Measurements from ENCODE around the gene CCDC74B.
"Not testable (repeated sequence)": the region's sequence is repeated elsewhere in the genome, so short reads cannot be mapped to it uniquely, and the experiment has no call there.

Gene CCDC74B

GRCh38 chr2:130148515-130148914 lies 3.6 kb upstream of the CCDC74B start:
- DNase-seq, result not testable (repeated sequence)

GRCh38 chr2:130143266-130144039 lies 1.5 kb downstream of the CCDC74B start:
- not testable (repeated sequence) for DNase-seq

- DNase-seq, result not testable (repeated sequence)
Observed at GRCh38 chr2:130142396-130143265, 2.3 kb downstream of the CCDC74B start.

GRCh38 chr2:130141645-130142370 lies 3.1 kb downstream of the CCDC74B start:
- not testable (repeated sequence) for DNase-seq

- DNase-seq, result not testable (repeated sequence)
Observed at GRCh38 chr2:130141002-130141401, 3.9 kb downstream of the CCDC74B start.

GRCh38 chr2:130140516-130140915 lies 4.4 kb downstream of the CCDC74B start:
- not testable (repeated sequence) for DNase-seq

- not testable (repeated sequence) for DNase-seq
Observed at GRCh38 chr2:130139331-130140280, 5.3 kb downstream of the CCDC74B start.

- not testable (repeated sequence) for DNase-seq
Observed at GRCh38 chr2:130138841-130139251, 6.1 kb downstream of the CCDC74B start.

GRCh38 chr2:130138326-130138725 lies 6.6 kb downstream of the CCDC74B start:
- DNase-seq, result not testable (repeated sequence)

GRCh38 chr2:130137118-130137517 lies 7.8 kb downstream of the CCDC74B start:
- not testable (repeated sequence) for DNase-seq

GRCh38 chr2:130136546-130136945 lies 8.4 kb downstream of the CCDC74B start:
- DNase-seq, result not testable (repeated sequence)

- no peak for DNase-seq
Observed at GRCh38 chr2:130135692-130136541, 9.0 kb downstream of the CCDC74B start.

- DNase-seq, result not testable (repeated sequence)
Observed at GRCh38 chr2:130129120-130129829, 15.6 kb downstream of the CCDC74B start, which contains the start of gene POTEF. TSS of gene POTEF (minus strand) at chr2:130129222. CDS start at chr2:130120515, 8,707 bp downstream.

GRCh38 chr2:130128464-130128863 lies 16.4 kb downstream of the CCDC74B start:
- DNase-seq, result not testable (repeated sequence)

GRCh38 chr2:130127726-130128125 lies 17.2 kb downstream of the CCDC74B start:
- not testable (repeated sequence) for DNase-seq

- DNase-seq, result not testable (repeated sequence)
Observed at GRCh38 chr2:130120924-130121323, 24.0 kb downstream of the CCDC74B start.

- DNase-seq, result not testable (repeated sequence)
Observed at GRCh38 chr2:130102597-130103363, 42.1 kb downstream of the CCDC74B start.
